Ammon's horn (tissue), 1 donor: ENCODE measurements around the gene BAIAP2.
"Not testable (repeated sequence)": the region's sequence is repeated elsewhere in the genome, so short reads cannot be mapped to it uniquely, and the experiment has no call there.

ENCODE experiments used
- DNase-seq: peaks from one replicate; pipeline ENCODE4 v3.0.0-alpha.2; 2016; ENCODE audit warnings: low spot score

The BAIAP2 gene

GRCh38 chr17:81000631-81001357 lies 34.2 kb upstream of the BAIAP2 start:
- DNase-seq: no peak

- no peak for DNase-seq
Observed at GRCh38 chr17:81002013-81002384, 33.0 kb upstream of the BAIAP2 start.

GRCh38 chr17:81002409-81003361 lies 32.3 kb upstream of the BAIAP2 start:
- peak; percentile 61 for DNase-seq

- DNase-seq: peak; percentile 4
Observed at GRCh38 chr17:81003711-81004475, 31.1 kb upstream of the BAIAP2 start.

GRCh38 chr17:81006891-81007290 lies 28.1 kb upstream of the BAIAP2 start:
- DNase-seq: peak; percentile 9

GRCh38 chr17:81008140-81008539 lies 26.8 kb upstream of the BAIAP2 start:
- no peak for DNase-seq

- no peak for DNase-seq
Observed at GRCh38 chr17:81009136-81009535, 25.8 kb upstream of the BAIAP2 start.

- no peak for DNase-seq
Observed at GRCh38 chr17:81010935-81011334, 24.0 kb upstream of the BAIAP2 start.

- DNase-seq: no peak
Observed at GRCh38 chr17:81011951-81012350, 23.0 kb upstream of the BAIAP2 start.

- DNase-seq: no peak
Observed at GRCh38 chr17:81012574-81013447, 22.1 kb upstream of the BAIAP2 start.

- no peak for DNase-seq
Observed at GRCh38 chr17:81013642-81014041, 21.3 kb upstream of the BAIAP2 start.

- DNase-seq: no peak
Observed at GRCh38 chr17:81015136-81015535, 19.8 kb upstream of the BAIAP2 start.

- DNase-seq: no peak
Observed at GRCh38 chr17:81016575-81016974, 18.4 kb upstream of the BAIAP2 start.

- not testable (repeated sequence) for DNase-seq
Observed at GRCh38 chr17:81017330-81017729, 17.6 kb upstream of the BAIAP2 start.

GRCh38 chr17:81018044-81018802 lies 16.7 kb upstream of the BAIAP2 start:
- DNase-seq: peak; percentile 19

GRCh38 chr17:81019563-81020442 lies 15.1 kb upstream of the BAIAP2 start:
- no peak for DNase-seq

GRCh38 chr17:81020443-81020766 lies 14.5 kb upstream of the BAIAP2 start:
- DNase-seq: no peak

- no peak for DNase-seq
Observed at GRCh38 chr17:81020767-81021497, 14.0 kb upstream of the BAIAP2 start.
